ENCODE measurements around the gene CARD19.

DNA sequence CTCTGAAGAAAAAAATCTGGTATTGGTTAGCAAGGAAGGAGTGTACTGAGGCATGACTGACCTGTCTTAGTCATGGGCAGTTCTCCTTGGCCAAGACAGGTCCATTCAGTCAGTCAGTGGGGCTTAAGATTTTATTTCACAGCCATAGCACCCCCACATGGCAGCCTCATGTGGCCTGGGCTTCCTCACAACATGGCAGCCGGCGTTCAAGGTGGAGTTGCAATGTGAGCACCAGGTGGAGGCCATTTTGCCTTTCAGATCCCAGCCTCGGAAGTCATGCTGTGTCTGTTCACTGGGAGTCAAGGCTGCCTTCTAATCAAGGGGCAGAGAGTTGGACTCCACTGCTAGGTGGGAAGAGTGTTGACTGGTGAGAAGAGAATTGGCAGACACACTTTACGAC, 10.3 kb upstream of the CARD19 start:
- TF ChIP-seq, protein P1, sequence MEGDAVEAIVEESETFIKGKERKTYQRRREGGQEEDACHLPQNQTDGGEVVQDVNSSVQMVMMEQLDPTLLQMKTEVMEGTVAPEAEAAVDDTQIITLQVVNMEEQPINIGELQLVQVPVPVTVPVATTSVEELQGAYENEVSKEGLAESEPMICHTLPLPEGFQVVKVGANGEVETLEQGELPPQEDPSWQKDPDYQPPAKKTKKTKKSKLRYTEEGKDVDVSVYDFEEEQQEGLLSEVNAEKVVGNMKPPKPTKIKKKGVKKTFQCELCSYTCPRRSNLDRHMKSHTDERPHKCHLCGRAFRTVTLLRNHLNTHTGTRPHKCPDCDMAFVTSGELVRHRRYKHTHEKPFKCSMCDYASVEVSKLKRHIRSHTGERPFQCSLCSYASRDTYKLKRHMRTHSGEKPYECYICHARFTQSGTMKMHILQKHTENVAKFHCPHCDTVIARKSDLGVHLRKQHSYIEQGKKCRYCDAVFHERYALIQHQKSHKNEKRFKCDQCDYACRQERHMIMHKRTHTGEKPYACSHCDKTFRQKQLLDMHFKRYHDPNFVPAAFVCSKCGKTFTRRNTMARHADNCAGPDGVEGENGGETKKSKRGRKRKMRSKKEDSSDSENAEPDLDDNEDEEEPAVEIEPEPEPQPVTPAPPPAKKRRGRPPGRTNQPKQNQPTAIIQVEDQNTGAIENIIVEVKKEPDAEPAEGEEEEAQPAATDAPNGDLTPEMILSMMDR (IDR thresholded peaks at IDR 0.05; ENCODE audit: low read depth, low read length, poor library complexity, severe bottlenecking): no peak
- TF ChIP-seq EZH2phosphoT487 (IDR thresholded peaks at IDR 0.05; ENCODE audit: borderline replicate concordance, low read length): no peak

Measured in DOHH2 (cell line).